ENCODE data around the gene RASAL1.

- no peak for TF ChIP-seq EZH2phosphoT487 (IDR thresholded peaks at IDR 0.05; ENCODE audit: insufficient read depth, low read depth)
- TF ChIP-seq EZH2 (IDR thresholded peaks at IDR 0.05; ENCODE audit: insufficient read depth, poor library complexity, severe bottlenecking): no peak
These were observed 18.7 kb downstream of the RASAL1 start for GRCh38 chr12:113116875-113117274.
